Measurements from ENCODE around the gene KLHL25. TPM values are rescaled to one million over a fixed set of nuclear protein-coding genes. Genes with fewer than 3 reads are reported as not detected.

Gene KLHL25
- total and polyA plus RNA-seq, 4 donors: 2.3 to 34.2 (median 11.4) TPM

- TF ChIP-seq YY1 (IDR thresholded peaks at IDR 0.05) (no peak), GABPA (IDR thresholded peaks at IDR 0.05 in 1 of 2, conservative IDR thresholded peaks at IDR 0.05 in 1 of 2) (no peak), FOXA1 (IDR thresholded peaks at IDR 0.05) (no peak), NR2F2 (IDR thresholded peaks at IDR 0.05) (no peak), EGR1 (IDR thresholded peaks at IDR 0.05; ENCODE audit: low read depth in 2 of 2) (no peak), ATF3 (IDR thresholded peaks at IDR 0.05) (no peak), FOXA2 (IDR thresholded peaks at IDR 0.05) (no peak), RAD21 (IDR thresholded peaks at IDR 0.05) (no peak), HNF4G (IDR thresholded peaks at IDR 0.05) (no peak)
- no peak overlapping the region for H3K9ac ChIP-seq (ENCODE audit: low read depth in 1 of 2, low read length in 2 of 2)
- 78% methylated on average over 7 of the region's 7 CpGs for WGBS
- H3K4me1 ChIP-seq (ENCODE audit: control insufficient read depth in 4 of 4, insufficient read depth in 4 of 4, low read length in 3 of 4): no peaks in the 10 kb centered on the region
- H3K27ac ChIP-seq (ENCODE audit: low read depth in 1 of 2, low read length in 2 of 2): no peak overlapping the region
- H3K27me3 ChIP-seq (ENCODE audit: control insufficient read depth in 4 of 4, insufficient read depth in 4 of 4, low read length in 3 of 4): no peaks in the 10 kb centered on the region
- no peak overlapping the region for H3K4me3 ChIP-seq (ENCODE audit: low read depth in 1 of 3, low read length in 3 of 3)
- no peaks in the 10 kb centered on the region for H3K36me3 ChIP-seq (ENCODE audit: control insufficient read depth in 4 of 4, insufficient read depth in 3 of 4, low read depth in 1 of 4, low read length in 3 of 4)
- H3K9me3 ChIP-seq (ENCODE audit: control insufficient read depth in 4 of 4, low read length in 3 of 4): no peaks in the 10 kb centered on the region
- no peak for DNase-seq (ENCODE audit: low spot score)
These were observed 32.2 kb upstream of the KLHL25 start for GRCh38 chr15:85826756-85827515.

DNA sequence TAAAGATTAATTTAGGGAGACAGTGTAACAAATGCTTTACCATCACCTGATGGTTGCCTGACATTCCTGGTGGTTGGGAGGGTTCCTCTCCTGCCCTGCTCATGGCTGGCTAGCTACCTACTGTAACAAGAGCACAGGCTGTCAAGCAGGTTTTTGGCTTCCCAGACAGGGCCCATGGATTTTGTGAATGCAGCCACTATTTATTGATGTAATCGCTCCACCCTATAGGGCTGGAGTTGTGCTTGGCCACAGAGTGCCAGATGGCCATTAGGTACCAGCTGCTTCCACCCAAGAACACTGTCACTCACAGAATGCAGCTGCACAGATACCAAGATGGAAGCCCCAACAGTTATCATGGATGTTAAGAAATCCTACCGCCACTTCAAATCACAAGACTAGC is 31.0 kb upstream of the KLHL25 start:
- Histone ChIP-seq H3K4me3 (ENCODE audit: low read depth in 1 of 3, low read length in 3 of 3) (no peak overlapping the region), H3K9me3 (ENCODE audit: control insufficient read depth in 4 of 4, low read length in 3 of 4) (no peaks in the 10 kb centered on the region), H3K4me1 (ENCODE audit: control insufficient read depth in 4 of 4, insufficient read depth in 4 of 4, low read length in 3 of 4) (no peaks in the 10 kb centered on the region), H3K9ac (ENCODE audit: low read depth in 1 of 2, low read length in 2 of 2) (no peak overlapping the region), H3K27ac (ENCODE audit: low read depth in 1 of 2, low read length in 2 of 2) (no peak overlapping the region), H3K27me3 (ENCODE audit: control insufficient read depth in 4 of 4, insufficient read depth in 4 of 4, low read length in 3 of 4) (no peaks in the 10 kb centered on the region), H3K36me3 (ENCODE audit: control insufficient read depth in 4 of 4, insufficient read depth in 3 of 4, low read depth in 1 of 4, low read length in 3 of 4) (no peaks in the 10 kb centered on the region)
- no peak for DNase-seq (ENCODE audit: low spot score)
- no peak for TF ChIP-seq CTCF (IDR thresholded peaks at IDR 0.05; ENCODE audit: low read depth, low read length, missing input control)
- no peak for TF ChIP-seq YY1 (IDR thresholded peaks at IDR 0.05)
- no peak for TF ChIP-seq NR2F2 (IDR thresholded peaks at IDR 0.05)
- TF ChIP-seq JUND (IDR thresholded peaks at IDR 0.05): no peak
- TF ChIP-seq FOXA1 (IDR thresholded peaks at IDR 0.05): no peak
- TF ChIP-seq SP1 (IDR thresholded peaks at IDR 0.05): no peak
- TF ChIP-seq MAX (IDR thresholded peaks at IDR 0.05): no peak
- no peak for TF ChIP-seq FOXA2 (IDR thresholded peaks at IDR 0.05)
- WGBS: 66% methylated on average over 2 of the region's 2 CpGs

DNA sequence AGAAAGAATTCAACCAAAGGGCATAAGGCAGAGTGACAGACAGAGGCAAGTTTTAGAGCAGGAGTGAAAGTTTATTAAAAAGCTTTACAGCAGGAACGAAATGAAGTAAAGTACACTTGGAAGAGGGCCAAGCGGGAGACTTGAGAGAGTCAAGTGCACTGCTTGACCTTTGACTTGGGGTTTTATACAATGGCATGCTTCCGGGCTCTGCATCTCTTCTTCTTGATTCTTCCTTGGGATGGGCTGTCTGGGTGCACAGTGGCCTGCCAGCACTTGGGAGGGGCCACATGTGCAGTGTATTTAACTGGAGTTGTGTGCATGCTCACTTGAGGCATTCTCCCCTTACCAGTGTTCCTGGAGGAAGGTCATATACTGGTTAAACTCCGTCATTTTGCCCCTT is 30.4 kb upstream of the KLHL25 start:
- no peaks in the 10 kb centered on the region for H3K9me3 ChIP-seq (ENCODE audit: control insufficient read depth in 4 of 4, low read length in 3 of 4)
- no peaks in the 10 kb centered on the region for H3K36me3 ChIP-seq (ENCODE audit: control insufficient read depth in 4 of 4, insufficient read depth in 3 of 4, low read depth in 1 of 4, low read length in 3 of 4)
- no peak for TF ChIP-seq GABPA (IDR thresholded peaks at IDR 0.05 in 1 of 2, conservative IDR thresholded peaks at IDR 0.05 in 1 of 2)
- no peak for TF ChIP-seq HNF4A (conservative IDR thresholded peaks at IDR 0.05)
- TF ChIP-seq EGR1 (IDR thresholded peaks at IDR 0.05; ENCODE audit: low read depth in 2 of 2): no peak
- TF ChIP-seq HNF4G (IDR thresholded peaks at IDR 0.05): no peak
- no peak for TF ChIP-seq SP1 (IDR thresholded peaks at IDR 0.05)
- no peak for TF ChIP-seq REST (IDR thresholded peaks at IDR 0.05)
- no peak for DNase-seq (ENCODE audit: low spot score)
- H3K27me3 ChIP-seq (ENCODE audit: control insufficient read depth in 4 of 4, insufficient read depth in 4 of 4, low read length in 3 of 4): no peaks in the 10 kb centered on the region
- H3K4me3 ChIP-seq (ENCODE audit: low read depth in 1 of 3, low read length in 3 of 3): no peak overlapping the region
- no peak overlapping the region for H3K9ac ChIP-seq (ENCODE audit: low read depth in 1 of 2, low read length in 2 of 2)
- no peak overlapping the region for H3K27ac ChIP-seq (ENCODE audit: low read depth in 1 of 2, low read length in 2 of 2)
- no peaks in the 10 kb centered on the region for H3K4me1 ChIP-seq (ENCODE audit: control insufficient read depth in 4 of 4, insufficient read depth in 4 of 4, low read length in 3 of 4)
- WGBS: 74% methylated on average over 4 of the region's 4 CpGs
